ENCODE data around the gene MAPK9.

DNA sequence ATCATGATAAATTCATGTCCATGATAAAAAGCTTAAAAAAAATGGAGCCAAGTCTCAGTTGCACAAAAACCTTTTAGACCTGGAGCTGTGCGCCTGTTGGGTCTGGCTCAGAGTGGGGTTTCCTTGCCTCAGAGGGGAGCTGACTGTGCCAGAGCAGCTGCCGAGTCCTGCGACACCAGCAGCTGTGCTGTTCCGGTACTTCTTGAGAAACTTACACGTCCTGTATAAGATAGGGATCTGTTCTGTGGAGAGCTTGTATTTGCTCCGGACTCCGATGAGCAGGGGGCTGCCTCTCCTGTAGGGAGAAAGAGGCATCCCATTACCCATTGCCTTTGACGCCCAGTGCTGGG lies 32.7 kb upstream of the MAPK9 start:
- TF ChIP-seq, protein P1, sequence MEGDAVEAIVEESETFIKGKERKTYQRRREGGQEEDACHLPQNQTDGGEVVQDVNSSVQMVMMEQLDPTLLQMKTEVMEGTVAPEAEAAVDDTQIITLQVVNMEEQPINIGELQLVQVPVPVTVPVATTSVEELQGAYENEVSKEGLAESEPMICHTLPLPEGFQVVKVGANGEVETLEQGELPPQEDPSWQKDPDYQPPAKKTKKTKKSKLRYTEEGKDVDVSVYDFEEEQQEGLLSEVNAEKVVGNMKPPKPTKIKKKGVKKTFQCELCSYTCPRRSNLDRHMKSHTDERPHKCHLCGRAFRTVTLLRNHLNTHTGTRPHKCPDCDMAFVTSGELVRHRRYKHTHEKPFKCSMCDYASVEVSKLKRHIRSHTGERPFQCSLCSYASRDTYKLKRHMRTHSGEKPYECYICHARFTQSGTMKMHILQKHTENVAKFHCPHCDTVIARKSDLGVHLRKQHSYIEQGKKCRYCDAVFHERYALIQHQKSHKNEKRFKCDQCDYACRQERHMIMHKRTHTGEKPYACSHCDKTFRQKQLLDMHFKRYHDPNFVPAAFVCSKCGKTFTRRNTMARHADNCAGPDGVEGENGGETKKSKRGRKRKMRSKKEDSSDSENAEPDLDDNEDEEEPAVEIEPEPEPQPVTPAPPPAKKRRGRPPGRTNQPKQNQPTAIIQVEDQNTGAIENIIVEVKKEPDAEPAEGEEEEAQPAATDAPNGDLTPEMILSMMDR (IDR thresholded peaks at IDR 0.05) = no peak
- no peak for TF ChIP-seq POLR2A (IDR thresholded peaks at IDR 0.05)

All from thyroid gland (tissue), 4 donors.